Esophagus muscularis mucosa (tissue), 4 donors: Measurements from ENCODE around the gene PCID2. TPM values are rescaled to one million over a fixed set of nuclear protein-coding genes. Genes with fewer than 3 reads are reported as not detected.

ENCODE experiments used
- DNase-seq: peaks from one replicate; pipeline ENCODE4 v3.0.0-alpha.2; 2017; ENCODE audit errors: extremely low spot score
- H3K27ac ChIP-seq, 4 donors: fragments of 200-600 bp; sonication (generic); replicated peaks in 1 of 4; 1 replicate in 3 of 4; 2 replicates in 1 of 4; pipeline ENCODE4 v1.5.1; 2016 to 2019; ENCODE audit warnings: mild to moderate bottlenecking in 1 of 4
- H3K27me3 ChIP-seq, 4 donors: fragments of 200-600 bp; sonication (generic); one replicate each; pipeline versions ENCODE4 v1.5.1 to v1.6.0; 2016 to 2019
- H3K36me3 ChIP-seq, 4 donors: fragments of 200-600 bp; sonication (generic); one replicate each; pipeline ENCODE4 v1.5.1; 2016 to 2019
- H3K4me1 ChIP-seq, 4 donors: fragments of 200-600 bp; sonication (generic); one replicate each; pipeline ENCODE4 v1.5.1; 2016 to 2019
- H3K4me3 ChIP-seq, 4 donors: fragments of 200-600 bp; sonication (generic); 1 replicate in 2 of 4; 2 replicates in 2 of 4; pipeline ENCODE4 v1.5.1; 2016 to 2019; ENCODE audit warnings: mild to moderate bottlenecking in 4 of 4, moderate library complexity in 1 of 4
- H3K9me3 ChIP-seq, 4 donors: fragments of 200-600 bp; sonication (generic); 1 replicate in 3 of 4; 2 replicates in 1 of 4; pipeline ENCODE4 v1.5.1; 2016 to 2019
- EP300 ChIP-seq: sonication (generic); formaldehyde crosslinking; IDR thresholded peaks from one replicate; pipeline ENCODE4 v1.6.1; 2017; ENCODE audit warnings: antibody characterized with exemption
- POLR2A ChIP-seq: fragments of 450-650 bp; IDR thresholded peaks from one replicate; pipeline ENCODE4 v1.6.1; 2017; ENCODE audit warnings: antibody characterized with exemption, moderate library complexity, mild to moderate bottlenecking, low read depth
- POLR2AphosphoS5 ChIP-seq, 2 donors: sonication (generic); formaldehyde crosslinking; IDR thresholded peaks; one replicate each; pipeline ENCODE4 v1.6.1; 2017; ENCODE audit warnings: antibody characterized with exemption in 2 of 2
- WGBS: methylation state at CpG from one replicate; pipeline ENCODE4 v1.1.5; 2018; 5-methylcytosine and 5-hydroxymethylcytosine counted together
- intact Hi-C: fragments of 100-400 bp; cut with DNase I; formaldehyde crosslinking; loops from one replicate; pipeline ENCODE4 v1.15.1; 2023
- total RNA-seq, 4 donors: library from RNA; depleted of rRNA; stranded (reverse); fragments of >200 nt; gene quantifications; one replicate each; pipeline versions ENCODE4 v1.1.0 to v1.2.1, GENCODE V29; 2016
- TF ChIP-seq, protein P1 (sequence below), 3 experiments: fragments of 200-600 bp in 2 of 3; fragments of 450-650 bp in 1 of 3; sonication (generic) in 2 of 3; IDR thresholded peaks; one replicate each; pipeline ENCODE4 v1.5.1; 2017 to 2019; ENCODE audit warnings: antibody characterized with exemption in 3 of 3, mild to moderate bottlenecking in 2 of 3, moderate library complexity in 1 of 3

The PCID2 gene
- total RNA-seq, 4 donors from 2014 or later: 34.5 to 46.9 (median 42.3) TPM

DNA sequence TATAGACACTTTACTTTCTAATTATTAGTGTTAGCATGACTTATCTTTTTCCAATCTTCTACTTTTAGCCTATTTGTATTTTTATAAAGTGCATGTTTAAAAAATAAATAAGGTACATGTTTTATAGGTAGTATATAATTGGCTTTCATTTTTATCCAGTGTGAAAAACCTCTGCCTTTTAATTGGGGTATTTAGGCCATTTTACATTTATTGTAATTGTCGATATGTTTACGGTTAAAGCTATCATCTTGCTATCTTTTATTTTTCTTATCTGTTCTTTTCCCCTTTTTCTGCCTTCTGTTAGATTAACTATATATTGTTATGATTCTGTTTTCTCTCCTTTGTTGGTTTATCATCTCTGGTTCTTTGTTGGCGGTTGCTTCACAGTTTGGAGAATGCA is 40.9 kb downstream of the PCID2 start:
- peaks cover 0 to 35% (median 14%) of the 10 kb centered on the region in 4 donors for H3K36me3 ChIP-seq
- 95% methylated on average over 3 of the region's 3 CpGs for WGBS
- TF ChIP-seq, protein P1, sequence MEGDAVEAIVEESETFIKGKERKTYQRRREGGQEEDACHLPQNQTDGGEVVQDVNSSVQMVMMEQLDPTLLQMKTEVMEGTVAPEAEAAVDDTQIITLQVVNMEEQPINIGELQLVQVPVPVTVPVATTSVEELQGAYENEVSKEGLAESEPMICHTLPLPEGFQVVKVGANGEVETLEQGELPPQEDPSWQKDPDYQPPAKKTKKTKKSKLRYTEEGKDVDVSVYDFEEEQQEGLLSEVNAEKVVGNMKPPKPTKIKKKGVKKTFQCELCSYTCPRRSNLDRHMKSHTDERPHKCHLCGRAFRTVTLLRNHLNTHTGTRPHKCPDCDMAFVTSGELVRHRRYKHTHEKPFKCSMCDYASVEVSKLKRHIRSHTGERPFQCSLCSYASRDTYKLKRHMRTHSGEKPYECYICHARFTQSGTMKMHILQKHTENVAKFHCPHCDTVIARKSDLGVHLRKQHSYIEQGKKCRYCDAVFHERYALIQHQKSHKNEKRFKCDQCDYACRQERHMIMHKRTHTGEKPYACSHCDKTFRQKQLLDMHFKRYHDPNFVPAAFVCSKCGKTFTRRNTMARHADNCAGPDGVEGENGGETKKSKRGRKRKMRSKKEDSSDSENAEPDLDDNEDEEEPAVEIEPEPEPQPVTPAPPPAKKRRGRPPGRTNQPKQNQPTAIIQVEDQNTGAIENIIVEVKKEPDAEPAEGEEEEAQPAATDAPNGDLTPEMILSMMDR (IDR thresholded peaks at IDR 0.05): no peak
- TF ChIP-seq POLR2A (no peak), POLR2AphosphoS5 (IDR thresholded peaks at IDR 0.05) (no peak), EP300 (no peak)

DNA sequence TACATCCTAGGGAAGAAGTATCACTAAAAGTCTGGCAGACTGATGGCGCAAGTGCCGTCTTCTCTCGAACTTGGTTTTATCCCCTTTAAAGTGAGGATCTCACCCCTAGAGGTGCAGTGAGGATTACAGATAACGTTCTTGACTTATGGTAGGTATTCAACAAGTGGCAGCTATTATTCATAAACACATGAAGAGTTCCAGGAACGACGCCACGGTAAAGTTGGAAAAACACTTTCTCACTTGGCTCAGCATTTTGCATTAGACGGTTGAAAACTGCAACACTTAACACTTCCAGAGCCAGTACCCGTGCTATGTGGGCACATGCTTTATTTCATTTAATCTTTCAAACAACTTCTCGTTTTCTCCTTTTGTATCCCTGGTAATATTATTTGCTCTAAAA is 41.3 kb downstream of the PCID2 start:
- Histone ChIP-seq H3K27me3 (peaks cover 0 to 15% (median 5%) of the 10 kb centered on the region in 4 donors), H3K9me3 (no peaks in the 10 kb centered on the region), H3K4me3 (no peak overlapping the region), H3K4me1 (peaks cover 0 to 3% (median 0%) of the 10 kb centered on the region in 4 donors), H3K36me3 (peaks cover 0 to 30% (median 11%) of the 10 kb centered on the region in 4 donors), H3K27ac (no peak overlapping the region)
- WGBS: 88% methylated on average over 10 of the region's 10 CpGs
- TF ChIP-seq EP300: no peak
- TF ChIP-seq POLR2A: no peak
- TF ChIP-seq, protein P1 (IDR thresholded peaks at IDR 0.05): no peak
- no peak for TF ChIP-seq POLR2AphosphoS5 (IDR thresholded peaks at IDR 0.05)
- DNase-seq: no peak
- intact Hi-C loops: no loop called here

More for the DNA sequence above, 40.9 kb downstream of the PCID2 start:
- no peak overlapping the region for H3K27ac ChIP-seq
- peaks cover 0 to 3% (median 0%) of the 10 kb centered on the region in 4 donors for H3K4me1 ChIP-seq
- no peaks in the 10 kb centered on the region for H3K9me3 ChIP-seq
- no peak for DNase-seq
- no peak overlapping the region for H3K4me3 ChIP-seq
- peaks cover 0 to 15% (median 5%) of the 10 kb centered on the region in 4 donors for H3K27me3 ChIP-seq
- intact Hi-C loops: no loop called here

DNA sequence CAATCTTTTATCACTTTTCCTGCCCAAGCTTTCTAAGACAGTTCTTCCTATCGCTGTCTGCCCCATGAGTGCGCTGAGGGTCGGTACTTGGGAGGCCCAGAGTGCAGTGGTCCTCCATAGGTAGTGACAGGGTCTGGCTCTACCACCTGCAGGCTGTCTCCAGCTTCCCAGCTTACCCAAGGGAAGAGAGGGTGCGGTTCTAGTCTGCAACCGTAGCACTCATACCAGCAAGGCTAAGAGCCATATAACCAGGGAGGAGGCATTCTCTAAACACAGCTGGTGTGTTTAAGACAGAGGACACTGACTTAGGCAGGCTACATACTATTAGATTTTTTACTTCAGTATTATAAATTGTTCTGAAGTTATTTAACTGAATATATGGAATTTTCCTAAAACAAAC is 41.8 kb downstream of the PCID2 start:
- Histone ChIP-seq H3K9me3 (no peaks in the 10 kb centered on the region), H3K36me3 (peaks cover 0 to 26% (median 8%) of the 10 kb centered on the region in 4 donors), H3K4me1 (peaks cover 0 to 3% (median 0%) of the 10 kb centered on the region in 4 donors), H3K4me3 (no peak overlapping the region), H3K27me3 (peaks cover 0 to 15% (median 5%) of the 10 kb centered on the region in 4 donors), H3K27ac (no peak overlapping the region)
- intact Hi-C loops: no loop called here
- DNase-seq: no peak
- 92% methylated on average over 5 of the region's 5 CpGs for WGBS
- TF ChIP-seq EP300 (no peak), POLR2AphosphoS5 (IDR thresholded peaks at IDR 0.05) (no peak), POLR2A (no peak)
- TF ChIP-seq, protein P1 (IDR thresholded peaks at IDR 0.05): no peak

DNA sequence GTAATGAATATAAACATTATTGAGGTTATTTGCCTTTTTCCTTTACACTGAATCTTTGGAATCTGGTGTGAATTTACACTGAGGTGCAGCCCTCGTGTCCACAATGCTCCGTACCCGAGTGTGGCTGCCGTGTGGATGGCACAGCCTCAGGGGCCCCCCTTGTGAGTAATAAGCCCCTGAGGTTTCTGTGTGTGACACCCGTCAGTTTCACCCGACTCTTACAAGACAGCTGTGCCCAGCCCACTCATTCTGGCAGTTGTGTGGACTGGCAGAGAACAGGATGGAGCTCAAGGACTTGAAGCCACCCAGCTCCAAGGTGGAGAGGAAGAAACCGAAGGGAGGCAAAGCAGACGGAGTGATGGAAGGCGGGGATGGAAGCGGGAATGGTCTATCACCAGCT is 42.2 kb downstream of the PCID2 start:
- DNase-seq: no peak
- no peak for TF ChIP-seq POLR2AphosphoS5 (IDR thresholded peaks at IDR 0.05)
- TF ChIP-seq, protein P1 (IDR thresholded peaks at IDR 0.05): no peak
- TF ChIP-seq EP300: no peak
- TF ChIP-seq POLR2A: no peak
- H3K27ac ChIP-seq: no peak overlapping the region
- 98% methylated on average over 10 of the region's 10 CpGs for WGBS
- no peak overlapping the region for H3K4me3 ChIP-seq
- peaks cover 0 to 3% (median 0%) of the 10 kb centered on the region in 4 donors for H3K4me1 ChIP-seq
- intact Hi-C loops: no loop called here
- no peaks in the 10 kb centered on the region for H3K9me3 ChIP-seq
- peaks cover 0 to 22% (median 4%) of the 10 kb centered on the region in 4 donors for H3K36me3 ChIP-seq
- H3K27me3 ChIP-seq: peaks cover 0 to 19% (median 6%) of the 10 kb centered on the region in 4 donors

DNA sequence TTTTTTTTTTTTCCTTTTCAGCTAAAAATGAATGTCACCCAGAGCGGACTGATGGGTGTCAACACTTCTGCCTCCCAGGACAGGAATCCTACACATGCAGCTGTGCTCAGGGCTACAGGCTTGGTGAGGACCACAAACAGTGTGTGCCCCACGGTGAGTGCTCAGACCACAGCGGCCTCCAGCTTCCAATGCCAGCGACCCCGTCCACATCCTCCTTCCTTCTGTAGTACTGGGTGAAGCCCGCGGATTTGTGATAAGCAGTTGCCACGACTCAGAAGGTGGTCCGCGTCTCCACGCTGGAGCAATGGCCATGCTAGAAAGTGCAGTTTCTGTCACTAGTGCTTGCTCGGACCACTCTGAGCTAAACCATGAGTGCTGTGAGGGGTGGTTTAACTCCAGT is 44.0 kb downstream of the PCID2 start:
- DNase-seq: no peak
- Histone ChIP-seq H3K4me1 (no peaks in the 10 kb centered on the region), H3K27ac (no peak overlapping the region), H3K9me3 (no peaks in the 10 kb centered on the region), H3K4me3 (no peak overlapping the region), H3K36me3 (peaks cover 0 to 8% (median 0%) of the 10 kb centered on the region in 4 donors), H3K27me3 (peaks cover 0 to 29% (median 10%) of the 10 kb centered on the region in 4 donors)
- WGBS: 88% methylated on average over 5 of the region's 12 CpGs
- TF ChIP-seq EP300: no peak
- no peak for TF ChIP-seq POLR2AphosphoS5 (IDR thresholded peaks at IDR 0.05)
- no peak for TF ChIP-seq POLR2A
- TF ChIP-seq, protein P1 (IDR thresholded peaks at IDR 0.05): no peak
- intact Hi-C loops: no loop called here
